HL-60 (cell line): ENCODE results near the gene BAIAP2.

Source experiments
- GABPA ChIP-seq: IDR thresholded peaks from 2 replicates; pipeline ENCODE4 v1.6.1; 2012; ENCODE audit warnings: low read depth
- POLR2AphosphoS5 ChIP-seq: IDR thresholded peaks from 2 replicates; pipeline ENCODE4 v1.6.1; 2012; ENCODE audit warnings: low read depth
- TF ChIP-seq, protein P1 (sequence below): IDR thresholded peaks from one replicate; pipeline ENCODE4 v1.5.1; 2011; ENCODE audit warnings: low read length, control low read depth, inconsistent platforms; ENCODE audit not compliant: insufficient read depth

DNA sequence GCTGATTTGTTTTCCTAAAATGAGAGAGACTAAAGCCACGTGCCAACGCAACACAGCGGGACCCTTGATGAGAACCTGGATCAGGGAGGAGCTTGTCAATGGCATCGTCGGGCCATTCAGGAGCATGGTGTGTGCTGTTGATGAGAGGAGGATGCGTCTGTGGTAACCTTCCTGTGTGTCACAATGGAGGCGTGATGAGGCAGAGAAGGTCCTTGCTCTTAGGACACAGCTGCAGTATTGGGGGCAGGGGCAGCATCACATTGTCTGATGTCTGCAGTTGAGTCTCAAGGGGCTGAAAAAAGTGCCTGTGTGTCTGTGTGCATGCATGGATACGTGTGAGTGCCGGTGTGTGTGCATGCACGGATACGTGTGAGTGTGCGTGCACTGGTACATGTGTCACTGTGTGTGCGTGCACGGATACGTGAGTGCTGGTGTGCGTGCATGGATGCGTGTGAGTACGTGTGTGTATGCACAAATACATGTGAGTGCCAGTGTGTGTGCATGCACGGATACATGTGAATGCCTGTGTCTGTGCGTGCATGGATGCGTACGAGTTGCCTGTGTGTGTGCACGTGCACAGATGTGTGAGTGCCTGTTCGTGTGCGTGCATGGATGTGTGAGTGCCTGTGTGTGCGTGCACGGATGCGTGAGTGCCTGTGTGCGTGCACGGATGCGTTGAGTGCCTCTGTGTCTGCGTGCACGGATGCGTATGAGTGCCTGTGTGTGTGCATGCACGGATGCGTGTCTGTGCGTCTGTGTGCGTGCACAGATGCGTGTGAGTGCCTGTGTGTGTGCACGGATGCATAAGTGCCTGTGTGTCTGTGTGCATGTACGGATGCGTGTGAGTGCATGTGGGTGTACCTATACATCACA lies 39.3 kb downstream of the BAIAP2 start:
- TF ChIP-seq, protein P1, sequence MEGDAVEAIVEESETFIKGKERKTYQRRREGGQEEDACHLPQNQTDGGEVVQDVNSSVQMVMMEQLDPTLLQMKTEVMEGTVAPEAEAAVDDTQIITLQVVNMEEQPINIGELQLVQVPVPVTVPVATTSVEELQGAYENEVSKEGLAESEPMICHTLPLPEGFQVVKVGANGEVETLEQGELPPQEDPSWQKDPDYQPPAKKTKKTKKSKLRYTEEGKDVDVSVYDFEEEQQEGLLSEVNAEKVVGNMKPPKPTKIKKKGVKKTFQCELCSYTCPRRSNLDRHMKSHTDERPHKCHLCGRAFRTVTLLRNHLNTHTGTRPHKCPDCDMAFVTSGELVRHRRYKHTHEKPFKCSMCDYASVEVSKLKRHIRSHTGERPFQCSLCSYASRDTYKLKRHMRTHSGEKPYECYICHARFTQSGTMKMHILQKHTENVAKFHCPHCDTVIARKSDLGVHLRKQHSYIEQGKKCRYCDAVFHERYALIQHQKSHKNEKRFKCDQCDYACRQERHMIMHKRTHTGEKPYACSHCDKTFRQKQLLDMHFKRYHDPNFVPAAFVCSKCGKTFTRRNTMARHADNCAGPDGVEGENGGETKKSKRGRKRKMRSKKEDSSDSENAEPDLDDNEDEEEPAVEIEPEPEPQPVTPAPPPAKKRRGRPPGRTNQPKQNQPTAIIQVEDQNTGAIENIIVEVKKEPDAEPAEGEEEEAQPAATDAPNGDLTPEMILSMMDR: no peak
- no peak for TF ChIP-seq POLR2AphosphoS5
- TF ChIP-seq GABPA: no peak
